Neutrophil (primary cell): ENCODE results near the gene RNASET2.

Experiments used
- H3K27ac ChIP-seq: fragments of 200-600 bp; sonication (generic); 2 replicates; pipeline ENCODE4 v1.5.1; 2016; ENCODE audit warnings: mild to moderate bottlenecking, moderate library complexity
- H3K27me3 ChIP-seq: fragments of 200-600 bp; sonication (generic); 2 replicates; pipeline ENCODE4 v1.6.0; 2016; ENCODE audit warnings: mild to moderate bottlenecking
- H3K36me3 ChIP-seq: fragments of 200-600 bp; sonication (generic); 2 replicates; pipeline ENCODE4 v1.5.1; 2017
- H3K4me1 ChIP-seq, 2 experiments: fragments of 200-600 bp in 1 of 2; sonication (generic) in 1 of 2; 1 replicate in 1 of 2; 2 replicates in 1 of 2; pipeline versions ENCODE4 v1.5.1 to v1.6.1; 2013 to 2016; ENCODE audit warnings: low read depth in 1 of 2, low read length in 1 of 2, mild to moderate bottlenecking in 1 of 2, moderate library complexity in 1 of 2; ENCODE audit not compliant: control insufficient read depth in 1 of 2, insufficient read depth in 1 of 2
- H3K4me3 ChIP-seq, 2 experiments: fragments of 200-600 bp in 1 of 2; sonication (generic) in 1 of 2; 1 replicate in 1 of 2; 2 replicates in 1 of 2; pipeline ENCODE4 v1.5.1; 2013 to 2016; ENCODE audit warnings: low read depth in 1 of 2, low read length in 1 of 2, mild to moderate bottlenecking in 1 of 2, moderate library complexity in 1 of 2
- H3K9me3 ChIP-seq: fragments of 200-600 bp; sonication (generic); 2 replicates; pipeline ENCODE4 v1.5.1; 2016
- CTCF ChIP-seq: fragments of 200-600 bp; sonication (generic); IDR thresholded peaks from 2 replicates; pipeline ENCODE4 v1.5.1; 2016; ENCODE audit warnings: antibody characterized with exemption

Gene RNASET2

GRCh38 chr6:166942393-166943168 is 13.8 kb downstream of the RNASET2 start:
- Histone ChIP-seq H3K36me3 (peaks cover 100% of the 10 kb centered on the region), H3K27ac (peak overlapping the region; percentile 38), H3K9me3 (no peaks in the 10 kb centered on the region), H3K4me3 (no peak overlapping the region), H3K27me3 (no peaks in the 10 kb centered on the region), H3K4me1 (peaks cover 4 to 14% of the 10 kb centered on the region in 2 experiments)
- TF ChIP-seq CTCF, result no peak

- H3K27me3 ChIP-seq, result no peaks in the 10 kb centered on the region
- H3K27ac ChIP-seq, result peak overlapping the region; percentile 30
- no peaks in the 10 kb centered on the region for H3K9me3 ChIP-seq
- no peak overlapping the region for H3K4me3 ChIP-seq
- peaks cover 100% of the 10 kb centered on the region for H3K36me3 ChIP-seq
- peaks cover 4 to 14% of the 10 kb centered on the region in 2 experiments for H3K4me1 ChIP-seq
- no peak for TF ChIP-seq CTCF
These were observed 15.7 kb downstream of the RNASET2 start for GRCh38 chr6:166940643-166941068.

GRCh38 chr6:166939894-166940293 is 16.5 kb downstream of the RNASET2 start:
- no peak overlapping the region for H3K4me3 ChIP-seq
- H3K27ac ChIP-seq, result no peak overlapping the region
- H3K4me1 ChIP-seq, result peaks cover 4 to 14% of the 10 kb centered on the region in 2 experiments
- H3K27me3 ChIP-seq, result no peaks in the 10 kb centered on the region
- no peak for TF ChIP-seq CTCF
- H3K36me3 ChIP-seq, result peaks cover 100% of the 10 kb centered on the region
- H3K9me3 ChIP-seq, result no peaks in the 10 kb centered on the region

GRCh38 chr6:166939345-166939744 is 17.0 kb downstream of the RNASET2 start:
- Histone ChIP-seq H3K27me3 (no peaks in the 10 kb centered on the region), H3K4me1 (peaks cover 4 to 14% of the 10 kb centered on the region in 2 experiments), H3K27ac (no peak overlapping the region), H3K9me3 (no peaks in the 10 kb centered on the region), H3K4me3 (no peak overlapping the region), H3K36me3 (peaks cover 100% of the 10 kb centered on the region)
- TF ChIP-seq CTCF, result no peak

- Histone ChIP-seq H3K27me3 (no peaks in the 10 kb centered on the region), H3K4me1 (peaks cover 4 to 14% of the 10 kb centered on the region in 2 experiments), H3K27ac (no peak overlapping the region), H3K4me3 (no peak overlapping the region), H3K36me3 (peaks cover 100% of the 10 kb centered on the region), H3K9me3 (no peaks in the 10 kb centered on the region)
- no peak for TF ChIP-seq CTCF
These were observed 17.6 kb downstream of the RNASET2 start for GRCh38 chr6:166938704-166939103.
